Measurements from ENCODE around the gene AGMO. TPM values are rescaled to one million over a fixed set of nuclear protein-coding genes. Genes with fewer than 3 reads are reported as not detected.

AGMO gene
- total and polyA plus RNA-seq, 2 of the 8 experiments (the other 6 are each of a cell fraction or from before 2014, with no cell fraction given), result 0.22 to 0.45 TPM

DNA sequence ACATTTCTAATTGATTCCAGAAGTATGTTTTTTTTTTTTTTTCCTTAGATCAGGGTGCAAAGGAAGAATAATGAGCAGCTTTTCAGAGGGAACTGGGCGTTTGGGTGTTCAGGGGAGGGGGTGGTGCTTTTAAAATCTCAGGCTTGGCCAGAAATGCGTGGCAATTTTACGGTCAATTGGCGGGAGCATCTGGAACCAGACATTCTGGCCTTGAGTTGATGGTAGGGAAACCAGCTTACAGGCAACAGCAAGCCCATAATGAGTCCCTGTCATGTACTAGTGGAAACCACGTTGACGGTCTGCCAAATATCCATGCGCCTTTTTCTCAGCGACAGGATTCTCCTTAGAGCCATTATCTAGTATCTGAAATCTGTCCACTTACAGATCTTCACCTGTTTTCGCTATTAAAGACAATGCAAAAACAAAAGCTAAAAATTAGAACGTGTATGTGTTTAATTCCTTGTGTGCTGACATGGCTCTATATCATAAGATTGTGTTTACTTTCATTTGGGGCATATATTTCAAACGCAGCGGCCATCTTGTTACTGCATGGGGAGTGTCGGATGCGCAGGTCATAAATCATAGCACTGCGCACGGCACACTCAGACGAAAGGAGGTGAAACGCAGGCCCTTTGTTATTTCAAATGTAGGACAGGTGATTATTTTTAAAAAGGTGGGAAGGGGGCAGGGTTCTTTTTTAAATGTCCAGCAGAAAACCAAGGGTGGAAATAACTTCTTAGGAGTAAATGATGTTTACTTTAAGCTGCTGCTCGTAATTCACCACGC, 209.2 kb downstream of the AGMO start (continued):
- TF ChIP-seq BACH1 (IDR thresholded peaks at IDR 0.05; ENCODE audit: low read length) (no peak), SIRT6 (IDR thresholded peaks at IDR 0.05; ENCODE audit: low read length) (no peak)
